SK-MEL-5 (cell line): ENCODE data around the gene IST1. TPM values are rescaled to one million over a fixed set of nuclear protein-coding genes. Genes with fewer than 3 reads are reported as not detected.

ENCODE experiments used
- total RNA-seq: library from RNA; depleted of rRNA; stranded (reverse); fragments of >200 nt; shearing (Covaris generic); gene quantifications from 2 replicates; pipeline ENCODE4 v1.2.3, GENCODE V29; 2014; rRNA removed

Gene IST1
- total RNA-seq, 1 experiment from 2014 or later = 163 TPM

Other genes starting within 250 kb of the IST1 start
- 3.0 and 3.4 TPM in 2 replicates for gene PHLPP2, start 170.8 kb upstream of the IST1 start, total RNA-seq
- gene AP1G1, start 86.7 kb upstream of the IST1 start, total RNA-seq = 47.8 and 49.3 TPM in 2 replicates
- 10.3 and 10.5 TPM in 2 replicates for gene ATXN1L, start 49.6 kb upstream of the IST1 start, total RNA-seq
- gene ZNF821, start 11.3 kb upstream of the IST1 start, total RNA-seq = 4.7 and 6.8 TPM in 2 replicates
- gene PKD1L3, start 104.9 kb downstream of the IST1 start, total RNA-seq = not detected in 2 replicates
- gene DHODH, start 113.2 kb downstream of the IST1 start, total RNA-seq = 10.1 and 10.5 TPM in 2 replicates
- gene HP, start 159.0 kb downstream of the IST1 start, total RNA-seq = not detected in 2 replicates
- not detected in 2 replicates for gene HPR, start 167.7 kb downstream of the IST1 start, total RNA-seq
- 11.0 and 11.2 TPM in 2 replicates for gene TXNL4B, start 198.1 kb downstream of the IST1 start, total RNA-seq
- gene DHX38, start 198.3 kb downstream of the IST1 start, total RNA-seq = 27.9 and 33.2 TPM in 2 replicates